Measurements from ENCODE around the gene ZNF514. TPM values are rescaled to one million over a fixed set of nuclear protein-coding genes. Genes with fewer than 3 reads are reported as not detected.

The ZNF514 gene
- total and polyA plus RNA-seq, 2 donors (not counting 1 experiment from before 2014, with no cell fraction given), result 15.5 to 37.0 TPM

GRCh38 chr2:95138702-95139101, 20.9 kb downstream of the ZNF514 start:
- Histone ChIP-seq H3K4me1 (ENCODE audit: control insufficient read depth in 2 of 2, insufficient read depth in 2 of 2, low read length in 2 of 2) (no peaks in the 10 kb centered on the region), H3K27ac (ENCODE audit: low read length in 2 of 2) (no peak overlapping the region), H3K27me3 (replicated peaks in 1 of 4; ENCODE audit: control extremely low read depth in 1 of 4, control insufficient read depth in 3 of 4, insufficient read depth in 4 of 4, low read length in 3 of 4) (no peaks in the 10 kb centered on the region), H3K9me3 (ENCODE audit: control extremely low read depth in 1 of 3, control insufficient read depth in 2 of 3, insufficient read depth in 1 of 3, low read length in 2 of 3) (peaks cover 5 to 42% (median 24%) of the 10 kb centered on the region in 3 donors), H3K79me2 (ENCODE audit: control insufficient read depth, insufficient read depth, low read length) (no peaks in the 10 kb centered on the region), H3K4me3 (ENCODE audit: control extremely low read depth in 1 of 5, extremely low read depth in 1 of 5, insufficient read depth in 1 of 5, low read depth in 2 of 5, low read length in 4 of 5) (no peak overlapping the region), H3K36me3 (replicated peaks in 1 of 2; ENCODE audit: control extremely low read depth in 1 of 2, control insufficient read depth in 1 of 2, extremely low read depth in 1 of 2, insufficient read depth in 2 of 2, low read length in 1 of 2) (no peaks in the 10 kb centered on the region), H2AFZ (ENCODE audit: insufficient read depth, low read depth, low read length, poor library complexity, severe bottlenecking) (no peak overlapping the region), H4K20me1 (ENCODE audit: control insufficient read depth, insufficient read depth, low read length, poor library complexity, severe bottlenecking) (no peaks in the 10 kb centered on the region), H3K4me2 (replicated peaks; ENCODE audit: low read depth, low read length, poor library complexity, severe bottlenecking) (no peak overlapping the region), H3K9ac (ENCODE audit: low read length) (no peak overlapping the region)
- intact Hi-C loops (cut with micrococcal nuclease), result no loop called here
- DNase-seq (no peak), ATAC-seq (ENCODE audit: low read depth) (no peak)
- Mint-ChIP-seq H3K9me3 (ENCODE audit: insufficient read depth) (peaks cover 20% of the 10 kb centered on the region), H3K4me3 (no peak overlapping the region), H3K4me1 (no peaks in the 10 kb centered on the region), H3K27me3 (no peaks in the 10 kb centered on the region), H3K27ac (no peak overlapping the region)
- TF ChIP-seq EZH2 (IDR thresholded peaks at IDR 0.05; ENCODE audit: borderline replicate concordance, insufficient read depth, low read depth, low read length, poor library complexity, severe bottlenecking), result no peak
- TF ChIP-seq CTCF (IDR thresholded peaks at IDR 0.05), result no peak
- ChIA-PET CTCF (no interaction called here), POLR2A (no interaction called here)
- 58% methylated on average over 1 of the region's 1 CpG for WGBS (ENCODE audit: insufficient coverage)

GRCh38 chr2:95122197-95122551, 37.5 kb downstream of the ZNF514 start:
- H4K20me1 ChIP-seq (ENCODE audit: control insufficient read depth, insufficient read depth, low read length, poor library complexity, severe bottlenecking), result peaks cover 9% of the 10 kb centered on the region
- ATAC-seq (ENCODE audit: low read depth) (no peak), DNase-seq (no peak)
- H3K36me3 ChIP-seq (replicated peaks in 1 of 2; ENCODE audit: control extremely low read depth in 1 of 2, control insufficient read depth in 1 of 2, extremely low read depth in 1 of 2, insufficient read depth in 2 of 2, low read length in 1 of 2), result no peaks in the 10 kb centered on the region
- peaks cover 0 to 4% (median 0%) of the 10 kb centered on the region in 4 experiments for H3K27me3 ChIP-seq (replicated peaks in 1 of 4; ENCODE audit: control extremely low read depth in 1 of 4, control insufficient read depth in 3 of 4, insufficient read depth in 4 of 4, low read length in 3 of 4)
- intact Hi-C loops (cut with micrococcal nuclease), result loop anchor here (1.0 kb wide), 3 partner anchors 37 to 85 kb away; partner anchors contain the start of genes ZNF2, ZNF514 and ZNF892
- peak overlapping the region; percentile 97 for H2AFZ ChIP-seq (ENCODE audit: insufficient read depth, low read depth, low read length, poor library complexity, severe bottlenecking)
- ChIA-PET CTCF (interaction anchor here (0.6 to 3.6 kb wide), 5 partner anchors 33 to 99 kb away, joined by 3 to 16 read pairs (median 5); partner anchors contain the start of genes ZNF2 and ZNF514), POLR2A (interaction anchor here (2.9 kb wide), 1 partner anchor 37 kb away, joined by 16 read pairs; the partner anchor contains the start of gene ZNF514)
- TF ChIP-seq EZH2 (IDR thresholded peaks at IDR 0.05; ENCODE audit: borderline replicate concordance, insufficient read depth, low read depth, low read length, poor library complexity, severe bottlenecking), result no peak
- TF ChIP-seq CTCF (IDR thresholded peaks at IDR 0.05), result no peak
- H3K4me2 ChIP-seq (replicated peaks; ENCODE audit: low read depth, low read length, poor library complexity, severe bottlenecking), result peak overlapping the region; percentile 90
- Mint-ChIP-seq H3K27ac (peak overlapping the region; percentile 95), H3K27me3 (no peaks in the 10 kb centered on the region), H3K4me1 (peaks cover 41% of the 10 kb centered on the region), H3K9me3 (ENCODE audit: insufficient read depth) (no peaks in the 10 kb centered on the region), H3K4me3 (peak overlapping the region; percentile 95)
- peak overlapping the region; percentile 30 to 98 (median 93) for H3K4me3 ChIP-seq (ENCODE audit: control extremely low read depth in 1 of 5, extremely low read depth in 1 of 5, insufficient read depth in 1 of 5, low read depth in 2 of 5, low read length in 4 of 5)
- WGBS (ENCODE audit: insufficient coverage), result 0% methylated on average over 3 of the region's 5 CpGs
- H3K79me2 ChIP-seq (ENCODE audit: control insufficient read depth, insufficient read depth, low read length), result peaks cover 32% of the 10 kb centered on the region
- peak overlapping the region; percentile 87 for H3K9ac ChIP-seq (ENCODE audit: low read length)
- H3K4me1 ChIP-seq (ENCODE audit: control insufficient read depth in 2 of 2, insufficient read depth in 2 of 2, low read length in 2 of 2), result peaks cover 22 to 29% of the 10 kb centered on the region in 2 donors
- H3K27ac ChIP-seq (ENCODE audit: low read length in 2 of 2), result peak overlapping the region; percentile 53 to 94
- H3K9me3 ChIP-seq (ENCODE audit: control extremely low read depth in 1 of 3, control insufficient read depth in 2 of 3, insufficient read depth in 1 of 3, low read length in 2 of 3), result no peaks in the 10 kb centered on the region
